ENCODE results near the gene HMGA1.

DNA sequence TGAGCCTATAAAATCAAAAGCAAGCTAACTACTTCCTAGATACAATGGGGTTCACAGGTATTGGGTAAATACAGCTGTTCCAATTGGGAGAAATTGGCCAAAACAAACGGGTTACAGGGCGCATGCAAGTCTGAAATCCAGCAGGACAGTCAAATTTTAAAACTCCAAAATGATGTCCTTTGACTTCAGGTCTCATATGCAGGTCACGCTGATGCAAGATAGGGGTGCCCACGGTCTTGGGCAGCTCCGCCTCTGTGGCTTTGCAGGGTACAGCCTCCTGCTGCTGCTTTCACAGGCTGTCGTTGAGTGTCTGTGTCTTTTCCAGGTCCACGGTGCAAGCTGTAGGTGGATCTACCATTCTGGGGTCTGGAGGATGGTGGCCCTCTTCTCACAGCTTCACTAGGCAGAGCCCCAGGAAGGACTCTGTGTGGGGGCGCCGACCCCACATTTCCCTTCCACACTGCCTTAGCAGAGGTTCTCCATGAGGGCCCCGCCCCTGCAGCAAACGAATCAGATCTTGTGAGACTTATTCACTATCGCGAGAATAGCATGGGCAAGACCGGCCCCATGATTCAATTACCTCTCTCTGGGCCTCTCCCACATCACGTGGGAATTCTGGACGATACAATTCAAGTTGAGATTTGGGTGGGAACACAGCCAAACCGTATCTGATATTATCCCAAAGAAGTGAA is 24.0 kb downstream of the HMGA1 start:
- TF ChIP-seq, protein P1, sequence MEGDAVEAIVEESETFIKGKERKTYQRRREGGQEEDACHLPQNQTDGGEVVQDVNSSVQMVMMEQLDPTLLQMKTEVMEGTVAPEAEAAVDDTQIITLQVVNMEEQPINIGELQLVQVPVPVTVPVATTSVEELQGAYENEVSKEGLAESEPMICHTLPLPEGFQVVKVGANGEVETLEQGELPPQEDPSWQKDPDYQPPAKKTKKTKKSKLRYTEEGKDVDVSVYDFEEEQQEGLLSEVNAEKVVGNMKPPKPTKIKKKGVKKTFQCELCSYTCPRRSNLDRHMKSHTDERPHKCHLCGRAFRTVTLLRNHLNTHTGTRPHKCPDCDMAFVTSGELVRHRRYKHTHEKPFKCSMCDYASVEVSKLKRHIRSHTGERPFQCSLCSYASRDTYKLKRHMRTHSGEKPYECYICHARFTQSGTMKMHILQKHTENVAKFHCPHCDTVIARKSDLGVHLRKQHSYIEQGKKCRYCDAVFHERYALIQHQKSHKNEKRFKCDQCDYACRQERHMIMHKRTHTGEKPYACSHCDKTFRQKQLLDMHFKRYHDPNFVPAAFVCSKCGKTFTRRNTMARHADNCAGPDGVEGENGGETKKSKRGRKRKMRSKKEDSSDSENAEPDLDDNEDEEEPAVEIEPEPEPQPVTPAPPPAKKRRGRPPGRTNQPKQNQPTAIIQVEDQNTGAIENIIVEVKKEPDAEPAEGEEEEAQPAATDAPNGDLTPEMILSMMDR (conservative IDR thresholded peaks at IDR 0.05; ENCODE audit: low read length) = no peak
- TF ChIP-seq EZH2phosphoT487 (IDR thresholded peaks at IDR 0.05; ENCODE audit: borderline replicate concordance) = no peak

All from Loucy (cell line).